Upper lobe of left lung (tissue), 6 donors: ENCODE results near the gene KRTAP13-1. TPM values are rescaled to one million over a fixed set of nuclear protein-coding genes. Genes with fewer than 3 reads are reported as not detected.

ENCODE experiments used
- ATAC-seq, 2 donors: fragments of 200-7000 bp; cut with Tn5 transposase; one replicate each; pipeline ENCODE4 v1.9.1; 2022; ENCODE audit warnings: mild to moderate bottlenecking in 2 of 2, moderate library complexity in 2 of 2; ENCODE audit not compliant: low FRiP score in 2 of 2
- DNase-seq, 2 donors: peaks; one replicate each; pipeline ENCODE4 v3.0.0-alpha.2; 2019 to 2020
- H3K27ac ChIP-seq, 4 donors: fragments of 200-600 bp; sonication (generic); one replicate each; pipeline ENCODE4 v1.5.1; 2016 to 2019
- H3K27me3 ChIP-seq, 4 donors: fragments of 200-600 bp; sonication (generic); one replicate each; pipeline ENCODE4 v1.5.1; 2017 to 2019
- H3K36me3 ChIP-seq, 4 donors: fragments of 200-600 bp; sonication (generic); one replicate each; pipeline ENCODE4 v1.5.1; 2016 to 2019
- H3K4me1 ChIP-seq, 4 donors: fragments of 200-600 bp; sonication (generic); one replicate each; pipeline ENCODE4 v1.5.1; 2018 to 2019
- H3K4me3 ChIP-seq, 4 donors: fragments of 200-600 bp; sonication (generic); one replicate each; pipeline ENCODE4 v1.5.1; 2017 to 2019; ENCODE audit warnings: mild to moderate bottlenecking in 2 of 4, moderate library complexity in 1 of 4
- H3K9me3 ChIP-seq, 4 donors: fragments of 200-600 bp; sonication (generic); one replicate each; pipeline ENCODE4 v1.5.1; 2018 to 2019
- CTCF ChIP-seq, 6 experiments: fragments of 450-650 bp in 4 of 6; fragments of 200-600 bp in 2 of 6; sonication (generic) in 2 of 6; IDR thresholded peaks; one replicate each; pipeline ENCODE4 v1.5.1; 2016 to 2019; ENCODE audit warnings: antibody characterized with exemption in 6 of 6
- EP300 ChIP-seq, 4 donors: sonication (generic); formaldehyde crosslinking; IDR thresholded peaks; one replicate each; pipeline ENCODE4 v1.5.1; 2017; ENCODE audit warnings: antibody characterized with exemption in 4 of 4, control low read depth in 2 of 4
- POLR2A ChIP-seq, 4 donors: fragments of 450-650 bp; IDR thresholded peaks; one replicate each; pipeline ENCODE4 v1.5.1; 2016 to 2017; ENCODE audit warnings: antibody characterized with exemption in 4 of 4, mild to moderate bottlenecking in 2 of 4
- POLR2AphosphoS5 ChIP-seq, 2 donors: sonication (generic); formaldehyde crosslinking; IDR thresholded peaks; one replicate each; pipeline ENCODE4 v1.5.1; 2017; ENCODE audit warnings: antibody characterized with exemption in 2 of 2
- WGBS, 2 donors: methylation state at CpG; one replicate each; pipeline ENCODE4 v1.1.5; 2017 to 2018; 5-methylcytosine and 5-hydroxymethylcytosine counted together
- total RNA-seq, 6 donors: library from RNA; depleted of rRNA in 4 of 6; stranded (reverse); fragments of >200 nt in 4 of 6; gene quantifications; one replicate each; pipeline versions ENCODE4 v1.1.0 to v1.2.1, GENCODE V29; 2016 to 2021
- donor health status: DM: no; HTN: no; CAD: no; lungs with moderate emphysema.
- donor health status: DM: no; HTN: yes; CAD: no; lungs with severe emphysema.

Gene KRTAP13-1
- total RNA-seq, 6 donors from 2014 or later = not detected

- ATAC-seq = no peak
- 63 to 86% methylated on average over 6 to 9 of the region's 9 CpGs for WGBS, 2 donors
- Histone ChIP-seq H3K27ac (no peak within 1 kb of the TSS), H3K9me3 (no peaks in the 10 kb centered on the region), H3K4me1 (peaks cover 0 to 4% (median 0%) of the 10 kb centered on the region in 4 donors), H3K27me3 (no peaks in the 10 kb centered on the region), H3K36me3 (no peaks in the 10 kb centered on the region), H3K4me3 (no peak within 1 kb of the TSS)
- no peak for TF ChIP-seq EP300 (IDR thresholded peaks at IDR 0.05)
- TF ChIP-seq POLR2A (IDR thresholded peaks at IDR 0.05) = no peak
- TF ChIP-seq POLR2AphosphoS5 (IDR thresholded peaks at IDR 0.05) = no peak
- TF ChIP-seq CTCF (IDR thresholded peaks at IDR 0.05) = no peak
- DNase-seq = no peak
These were observed 34.4 kb downstream of the KRTAP13-1 start, which contains the start of gene KRTAP13-4 for GRCh38 chr21:30430170-30430655. Gene KRTAP13-4, plus strand, starts transcription at chr21:30430220. Its CDS starts 56 bp downstream, at chr21:30430276.

GRCh38 chr21:30434033-30434631 lies 38.3 kb downstream of the KRTAP13-1 start:
- Histone ChIP-seq H3K9me3 (no peaks in the 10 kb centered on the region), H3K4me3 (no peak overlapping the region), H3K27me3 (no peaks in the 10 kb centered on the region), H3K36me3 (no peaks in the 10 kb centered on the region), H3K4me1 (peaks cover 0 to 4% (median 0%) of the 10 kb centered on the region in 4 donors), H3K27ac (no peak overlapping the region)
- no peak for DNase-seq
- TF ChIP-seq POLR2AphosphoS5 (IDR thresholded peaks at IDR 0.05) (no peak), EP300 (IDR thresholded peaks at IDR 0.05) (no peak), POLR2A (IDR thresholded peaks at IDR 0.05) (no peak), CTCF (IDR thresholded peaks at IDR 0.05) (peak in 4 of 6 experiments; percentile 31 to 53 (median 42))
- peak in 1 of 2 donors; percentile 76 for ATAC-seq
- WGBS, 2 donors = 38 to 42% methylated on average over 10 of the region's 10 CpGs

GRCh38 chr21:30437010-30437565 lies 41.3 kb downstream of the KRTAP13-1 start:
- H3K27me3 ChIP-seq = no peaks in the 10 kb centered on the region
- H3K36me3 ChIP-seq = no peaks in the 10 kb centered on the region
- no peak for ATAC-seq
- H3K4me3 ChIP-seq = no peak overlapping the region
- no peaks in the 10 kb centered on the region for H3K9me3 ChIP-seq
- peaks cover 0 to 4% (median 0%) of the 10 kb centered on the region in 4 donors for H3K4me1 ChIP-seq
- no peak for DNase-seq
- WGBS, 2 donors = 71 to 79% methylated on average over 3 of the region's 3 CpGs
- H3K27ac ChIP-seq = no peak overlapping the region
- TF ChIP-seq POLR2AphosphoS5 (IDR thresholded peaks at IDR 0.05) = no peak
- no peak for TF ChIP-seq CTCF (IDR thresholded peaks at IDR 0.05)
- TF ChIP-seq POLR2A (IDR thresholded peaks at IDR 0.05) = no peak
- TF ChIP-seq EP300 (IDR thresholded peaks at IDR 0.05) = no peak

- ATAC-seq = no peak
These were observed 44.1 kb downstream of the KRTAP13-1 start, which contains the start of gene KRTAP15-1 for GRCh38 chr21:30439975-30440374. Gene KRTAP15-1, plus strand, starts transcription at chr21:30440275. Its CDS starts 53 bp downstream, at chr21:30440328.

More at GRCh38 chr21:30439975-30440374, 44.1 kb downstream of the KRTAP13-1 start, which contains the start of gene KRTAP15-1:
- H3K4me3 ChIP-seq = no peak within 1 kb of the TSS
- no peak for TF ChIP-seq POLR2A (IDR thresholded peaks at IDR 0.05)
- TF ChIP-seq CTCF (IDR thresholded peaks at IDR 0.05) = no peak
- no peak for TF ChIP-seq POLR2AphosphoS5 (IDR thresholded peaks at IDR 0.05)
- no peak for TF ChIP-seq EP300 (IDR thresholded peaks at IDR 0.05)
- 88 to 95% methylated on average over 5 of the region's 5 CpGs for WGBS, 2 donors
- DNase-seq = no peak
- H3K4me1 ChIP-seq = no peaks in the 10 kb centered on the region
- H3K36me3 ChIP-seq = no peaks in the 10 kb centered on the region
- no peaks in the 10 kb centered on the region for H3K27me3 ChIP-seq
- no peaks in the 10 kb centered on the region for H3K9me3 ChIP-seq
- H3K27ac ChIP-seq = no peak within 1 kb of the TSS
